Measurements from ENCODE around the gene MRPL23.

The MRPL23 gene

GRCh38 chr11:1990872-1991578 is 43.9 kb downstream of the MRPL23 start:
- DNase-seq (ENCODE audit: low spot score), result no peak

- DNase-seq (ENCODE audit: low spot score), result no peak
Observed at GRCh38 chr11:1992111-1992510, 45.0 kb downstream of the MRPL23 start.

DNA sequence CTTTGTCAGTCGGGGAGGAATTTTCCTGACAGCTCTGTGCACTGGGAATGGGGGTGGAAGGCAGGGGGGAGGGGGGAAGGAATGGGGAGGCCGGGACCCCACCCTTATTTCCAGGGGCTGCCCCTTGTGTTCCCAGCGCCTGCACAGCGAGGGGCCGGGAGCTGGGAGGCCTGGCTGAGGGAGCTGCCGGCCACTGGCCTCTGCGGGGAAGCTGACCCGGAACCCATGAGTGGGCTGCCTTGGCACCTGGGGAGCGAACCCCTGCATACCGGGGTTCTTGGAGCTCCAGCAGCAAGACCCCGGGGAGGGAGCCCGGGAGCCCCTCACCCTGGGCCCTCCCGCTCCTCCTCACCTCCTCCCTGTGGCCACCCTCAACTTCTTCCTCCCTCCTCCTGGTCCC is 47.0 kb downstream of the MRPL23 start:
- no peak for DNase-seq (ENCODE audit: low spot score)

DNA sequence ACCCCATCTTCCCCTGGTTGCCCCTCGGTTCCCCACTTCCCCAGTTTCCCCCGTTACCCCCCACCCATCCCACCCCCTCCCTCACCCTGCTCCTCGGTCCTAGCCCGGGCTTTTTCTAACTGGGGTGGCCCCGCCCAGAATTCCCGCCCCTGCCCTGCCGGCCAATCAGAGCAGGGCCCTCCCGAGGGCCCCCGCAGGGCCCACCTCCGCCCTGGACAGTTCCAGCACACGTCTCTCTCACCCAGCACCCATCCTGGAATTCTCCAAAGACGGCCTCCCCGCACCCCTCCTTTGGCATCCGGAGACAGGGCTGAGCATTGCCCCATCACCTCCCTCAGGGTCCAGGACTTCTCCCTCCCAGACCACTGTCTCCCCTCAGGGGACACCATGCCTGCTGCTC is 50.6 kb downstream of the MRPL23 start, which contains the start of gene H19:
Gene H19 (minus strand): TSS at position 88 of the 400 bp plus-strand sequence.
- DNase-seq (ENCODE audit: low spot score), result no peak

- no peak for DNase-seq (ENCODE audit: low spot score)
Observed at GRCh38 chr11:1998290-1998689, 51.2 kb downstream of the MRPL23 start.

DNA sequence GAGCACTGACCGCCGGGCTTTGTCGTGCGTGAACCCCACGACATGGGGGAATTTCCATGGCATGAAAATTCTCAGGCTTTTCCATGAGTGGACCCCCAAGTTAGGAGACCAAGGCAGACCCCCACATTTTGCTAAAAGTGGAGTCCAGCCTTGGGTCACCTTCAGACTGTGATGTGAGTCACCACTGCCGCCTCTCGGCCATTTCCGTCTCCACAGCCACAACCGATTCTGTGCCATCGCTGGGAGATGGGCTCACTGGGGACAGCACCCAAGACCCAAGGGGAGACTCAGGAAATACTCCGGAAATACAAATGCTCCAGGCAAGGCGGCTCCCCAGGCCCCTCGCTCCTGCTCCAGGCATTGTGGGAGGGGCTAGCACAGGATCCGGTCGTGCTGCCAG is 51.7 kb downstream of the MRPL23 start:
- DNase-seq (ENCODE audit: low spot score), result no peak

- DNase-seq (ENCODE audit: low spot score), result no peak
Observed at GRCh38 chr11:2002042-2002776, 55.1 kb downstream of the MRPL23 start.

DNA sequence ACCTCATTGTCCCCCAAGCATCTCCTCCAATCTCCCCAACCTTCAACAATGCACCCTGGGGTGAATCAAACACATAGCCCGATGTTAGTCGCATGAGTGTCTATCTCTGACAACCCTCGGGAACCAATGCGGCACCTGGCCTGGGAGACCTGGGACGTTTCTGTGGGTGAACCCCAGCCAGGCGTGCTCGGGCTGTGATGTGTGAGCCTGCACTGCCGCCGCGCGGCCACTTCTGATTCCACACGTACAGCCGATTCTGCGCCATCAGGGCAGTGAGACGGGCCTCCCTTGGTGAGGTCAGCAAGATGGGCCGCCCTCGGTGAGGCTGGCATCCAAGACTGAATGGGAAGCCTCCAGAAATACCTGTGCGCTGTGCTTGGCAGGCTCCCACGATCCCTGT is 55.7 kb downstream of the MRPL23 start:
- DNase-seq (ENCODE audit: low spot score), result no peak

GRCh38 chr11:2004466-2004865 is 57.3 kb downstream of the MRPL23 start:
- DNase-seq (ENCODE audit: low spot score), result no peak
